ENCODE measurements around the gene SURF1. TPM values are rescaled to one million over a fixed set of nuclear protein-coding genes. Genes with fewer than 3 reads are reported as not detected.

SURF1 gene
- total and polyA plus RNA-seq, 9 of the 15 experiments (the other 6 are each of a cell fraction or from before 2014, with no cell fraction given): 16.1 to 31.3 (median 20.9) TPM

DNA sequence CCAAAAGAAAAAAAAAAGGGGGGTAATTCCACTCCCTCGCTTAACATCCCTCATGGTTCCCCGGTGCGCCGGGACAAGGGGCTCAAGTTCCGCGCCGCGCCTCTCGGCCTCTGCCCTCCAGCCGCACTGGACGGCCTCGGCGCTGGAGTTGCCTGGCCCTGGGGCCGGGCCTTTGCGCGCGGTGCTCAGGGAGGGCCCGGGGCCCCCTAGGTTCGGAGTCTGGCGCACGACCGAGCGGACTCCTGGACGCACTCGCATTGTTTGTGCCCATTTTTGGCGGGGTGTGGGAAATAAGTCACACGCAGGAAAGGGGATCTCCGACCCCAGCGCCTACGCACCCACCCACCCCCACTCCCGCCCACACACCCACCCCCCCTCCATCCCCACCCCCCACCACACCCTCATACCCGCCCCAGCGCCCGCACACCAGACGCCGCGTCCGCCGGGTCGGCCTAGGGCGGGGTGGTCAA is 8.7 kb downstream of the SURF1 start (continued):
- TF ChIP-seq RCOR1 (IDR thresholded peaks at IDR 0.05; ENCODE audit: borderline replicate concordance in 1 of 2, low read depth in 2 of 2, low read length in 2 of 2) (no peak), ZNF347 (CRISPR knock-in tag; IDR thresholded peaks at IDR 0.05; ENCODE audit: low read depth) (no peak), XRCC4 (IDR thresholded peaks at IDR 0.05; ENCODE audit: extremely low read depth, insufficient read depth, insufficient read length) (no peak), ZFX (CRISPR knock-in tag; IDR thresholded peaks at IDR 0.05) (peak; percentile 74), HDAC3 (IDR thresholded peaks at IDR 0.05; ENCODE audit: borderline replicate concordance, partially characterized antibody) (no peak), KDM2B (CRISPR knock-in tag; IDR thresholded peaks at IDR 0.05) (peak; percentile 43; the same call in 1 of the 2 replicates), KAT7 (CRISPR knock-in tag; IDR thresholded peaks at IDR 0.05; ENCODE audit: borderline replicate concordance) (no peak), NCOA2 (IDR thresholded peaks at IDR 0.05; ENCODE audit: partially characterized antibody in 2 of 2) (no peak), CBX8 (IDR thresholded peaks at IDR 0.05; ENCODE audit: borderline replicate concordance, extremely low read depth, low read depth, low read length, poor library complexity, severe bottlenecking) (no peak), RBM34 (IDR thresholded peaks at IDR 0.05; ENCODE audit: borderline replicate concordance, insufficient read depth, low read length) (no peak), POLR2H (tag; IDR thresholded peaks at IDR 0.05; ENCODE audit: low read depth) (no peak), TARDBP (IDR thresholded peaks at IDR 0.05) (no peak), ZNF764 (CRISPR knock-in tag; IDR thresholded peaks at IDR 0.05; ENCODE audit: low read depth) (no peak), KLF16 (IDR thresholded peaks at IDR 0.05) (no peak), ZNF224 (CRISPR knock-in tag; IDR thresholded peaks at IDR 0.05) (no peak), ELF1 (tag; IDR thresholded peaks at IDR 0.05) (no peak)
- TF ChIP-seq, protein P1, sequence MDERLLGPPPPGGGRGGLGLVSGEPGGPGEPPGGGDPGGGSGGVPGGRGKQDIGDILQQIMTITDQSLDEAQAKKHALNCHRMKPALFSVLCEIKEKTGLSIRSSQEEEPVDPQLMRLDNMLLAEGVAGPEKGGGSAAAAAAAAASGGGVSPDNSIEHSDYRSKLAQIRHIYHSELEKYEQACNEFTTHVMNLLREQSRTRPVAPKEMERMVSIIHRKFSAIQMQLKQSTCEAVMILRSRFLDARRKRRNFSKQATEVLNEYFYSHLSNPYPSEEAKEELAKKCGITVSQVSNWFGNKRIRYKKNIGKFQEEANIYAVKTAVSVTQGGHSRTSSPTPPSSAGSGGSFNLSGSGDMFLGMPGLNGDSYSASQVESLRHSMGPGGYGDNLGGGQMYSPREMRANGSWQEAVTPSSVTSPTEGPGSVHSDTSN (CRISPR knock-in tag; IDR thresholded peaks at IDR 0.05; ENCODE audit: low read depth): no peak
- TF ChIP-seq, protein P1 (tag; conservative IDR thresholded peaks at IDR 0.05; ENCODE audit: low read depth): no peak
- TF ChIP-seq, protein P2, sequence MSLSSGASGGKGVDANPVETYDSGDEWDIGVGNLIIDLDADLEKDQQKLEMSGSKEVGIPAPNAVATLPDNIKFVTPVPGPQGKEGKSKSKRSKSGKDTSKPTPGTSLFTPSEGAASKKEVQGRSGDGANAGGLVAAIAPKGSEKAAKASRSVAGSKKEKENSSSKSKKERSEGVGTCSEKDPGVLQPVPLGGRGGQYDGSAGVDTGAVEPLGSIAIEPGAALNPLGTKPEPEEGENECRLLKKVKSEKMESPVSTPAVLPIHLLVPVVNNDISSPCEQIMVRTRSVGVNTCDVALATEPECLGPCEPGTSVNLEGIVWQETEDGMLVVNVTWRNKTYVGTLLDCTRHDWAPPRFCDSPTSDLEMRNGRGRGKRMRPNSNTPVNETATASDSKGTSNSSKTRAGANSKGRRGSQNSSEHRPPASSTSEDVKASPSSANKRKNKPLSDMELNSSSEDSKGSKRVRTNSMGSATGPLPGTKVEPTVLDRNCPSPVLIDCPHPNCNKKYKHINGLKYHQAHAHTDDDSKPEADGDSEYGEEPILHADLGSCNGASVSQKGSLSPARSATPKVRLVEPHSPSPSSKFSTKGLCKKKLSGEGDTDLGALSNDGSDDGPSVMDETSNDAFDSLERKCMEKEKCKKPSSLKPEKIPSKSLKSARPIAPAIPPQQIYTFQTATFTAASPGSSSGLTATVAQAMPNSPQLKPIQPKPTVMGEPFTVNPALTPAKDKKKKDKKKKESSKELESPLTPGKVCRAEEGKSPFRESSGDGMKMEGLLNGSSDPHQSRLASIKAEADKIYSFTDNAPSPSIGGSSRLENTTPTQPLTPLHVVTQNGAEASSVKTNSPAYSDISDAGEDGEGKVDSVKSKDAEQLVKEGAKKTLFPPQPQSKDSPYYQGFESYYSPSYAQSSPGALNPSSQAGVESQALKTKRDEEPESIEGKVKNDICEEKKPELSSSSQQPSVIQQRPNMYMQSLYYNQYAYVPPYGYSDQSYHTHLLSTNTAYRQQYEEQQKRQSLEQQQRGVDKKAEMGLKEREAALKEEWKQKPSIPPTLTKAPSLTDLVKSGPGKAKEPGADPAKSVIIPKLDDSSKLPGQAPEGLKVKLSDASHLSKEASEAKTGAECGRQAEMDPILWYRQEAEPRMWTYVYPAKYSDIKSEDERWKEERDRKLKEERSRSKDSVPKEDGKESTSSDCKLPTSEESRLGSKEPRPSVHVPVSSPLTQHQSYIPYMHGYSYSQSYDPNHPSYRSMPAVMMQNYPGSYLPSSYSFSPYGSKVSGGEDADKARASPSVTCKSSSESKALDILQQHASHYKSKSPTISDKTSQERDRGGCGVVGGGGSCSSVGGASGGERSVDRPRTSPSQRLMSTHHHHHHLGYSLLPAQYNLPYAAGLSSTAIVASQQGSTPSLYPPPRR (CRISPR knock-in tag; IDR thresholded peaks at IDR 0.05; ENCODE audit: borderline replicate concordance): no peak
- TF ChIP-seq, protein P3, sequence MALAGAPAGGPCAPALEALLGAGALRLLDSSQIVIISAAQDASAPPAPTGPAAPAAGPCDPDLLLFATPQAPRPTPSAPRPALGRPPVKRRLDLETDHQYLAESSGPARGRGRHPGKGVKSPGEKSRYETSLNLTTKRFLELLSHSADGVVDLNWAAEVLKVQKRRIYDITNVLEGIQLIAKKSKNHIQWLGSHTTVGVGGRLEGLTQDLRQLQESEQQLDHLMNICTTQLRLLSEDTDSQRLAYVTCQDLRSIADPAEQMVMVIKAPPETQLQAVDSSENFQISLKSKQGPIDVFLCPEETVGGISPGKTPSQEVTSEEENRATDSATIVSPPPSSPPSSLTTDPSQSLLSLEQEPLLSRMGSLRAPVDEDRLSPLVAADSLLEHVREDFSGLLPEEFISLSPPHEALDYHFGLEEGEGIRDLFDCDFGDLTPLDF (CRISPR knock-in tag; IDR thresholded peaks at IDR 0.05): peak; percentile 9; the same call in 1 of the 2 replicates
